CD4-positive, alpha-beta T cell treated with Interleukin-17A for 4 hours (primary cell): ENCODE data around the gene FAM170B.

ENCODE experiments used
- DNase-seq: peaks from one replicate; pipeline ENCODE4 v3.0.0-alpha.2; 2020; ENCODE audit warnings: mixed read lengths

The FAM170B gene

GRCh38 chr10:49118430-49119074, 15.3 kb downstream of the FAM170B start:
- DNase-seq, result no peak

GRCh38 chr10:49117376-49118070, 16.3 kb downstream of the FAM170B start:
- no peak for DNase-seq

GRCh38 chr10:49116509-49117375, 17.1 kb downstream of the FAM170B start:
- no peak for DNase-seq

- no peak for DNase-seq
These were observed 17.9 kb downstream of the FAM170B start for GRCh38 chr10:49115796-49116508.

- DNase-seq, result no peak
These were observed 18.6 kb downstream of the FAM170B start, which contains the start of gene VSTM4 for GRCh38 chr10:49115015-49115795. Gene VSTM4 (minus strand): TSS chr10:49115522. CDS start chr10:49115485, 37 bp downstream.

- no peak for DNase-seq
These were observed 19.2 kb downstream of the FAM170B start for GRCh38 chr10:49114718-49115014.

GRCh38 chr10:49113741-49114141, 20.1 kb downstream of the FAM170B start:
- no peak for DNase-seq

GRCh38 chr10:49112851-49113250, 21.0 kb downstream of the FAM170B start:
- no peak for DNase-seq

GRCh38 chr10:49112098-49112497, 21.7 kb downstream of the FAM170B start:
- no peak for DNase-seq

GRCh38 chr10:49111320-49111698, 22.5 kb downstream of the FAM170B start:
- DNase-seq, result no peak

- DNase-seq, result no peak
These were observed 23.0 kb downstream of the FAM170B start for GRCh38 chr10:49110684-49111319.

GRCh38 chr10:49109669-49110340, 24.0 kb downstream of the FAM170B start:
- DNase-seq, result no peak

- DNase-seq, result no peak
These were observed 25.2 kb downstream of the FAM170B start for GRCh38 chr10:49108656-49109055.

- no peak for DNase-seq
These were observed 25.9 kb downstream of the FAM170B start for GRCh38 chr10:49107887-49108267.

- DNase-seq, result no peak
These were observed 26.5 kb downstream of the FAM170B start for GRCh38 chr10:49107111-49107886.

- no peak for DNase-seq
These were observed 27.4 kb downstream of the FAM170B start for GRCh38 chr10:49106451-49106850.

GRCh38 chr10:49105076-49105475, 28.7 kb downstream of the FAM170B start:
- no peak for DNase-seq

GRCh38 chr10:49104323-49104722, 29.5 kb downstream of the FAM170B start:
- DNase-seq, result no peak

- no peak for DNase-seq
These were observed 30.1 kb downstream of the FAM170B start for GRCh38 chr10:49103761-49104160.

GRCh38 chr10:49099046-49099445, 34.8 kb downstream of the FAM170B start:
- no peak for DNase-seq
